Colonic mucosa (tissue), 4 donors: ENCODE results near the gene TRAPPC12. TPM values are rescaled to one million over a fixed set of nuclear protein-coding genes. Genes with fewer than 3 reads are reported as not detected.

Source experiments
- DNase-seq: peaks from one replicate; pipeline ENCODE4 v3.0.0-alpha.2; 2020
- H3K27ac ChIP-seq: fragments of 200-600 bp; one replicate; pipeline ENCODE4 v1.8.0; 2021
- H3K27me3 ChIP-seq: fragments of 200-600 bp; one replicate; pipeline ENCODE4 v1.8.0; 2021
- H3K36me3 ChIP-seq: fragments of 200-600 bp; one replicate; pipeline ENCODE4 v1.8.0; 2021
- H3K4me1 ChIP-seq: fragments of 200-600 bp; one replicate; pipeline ENCODE4 v1.8.0; 2021; ENCODE audit warnings: mild to moderate bottlenecking
- H3K4me3 ChIP-seq: fragments of 200-600 bp; one replicate; pipeline ENCODE4 v1.8.0; 2021
- H3K9ac ChIP-seq, 2 donors: one replicate each; pipeline ENCODE4 v1.7.0; 2013; ENCODE audit warnings: control low read depth in 2 of 2, low read depth in 2 of 2, low read length in 2 of 2
- H3K9me3 ChIP-seq: fragments of 200-600 bp; one replicate; pipeline ENCODE4 v1.8.0; 2021
- CTCF ChIP-seq: fragments of 200-600 bp; IDR thresholded peaks from one replicate; pipeline ENCODE4 v1.8.0; 2022; ENCODE audit warnings: antibody characterized with exemption, mild to moderate bottlenecking
- intact Hi-C: fragments of 100-400 bp; cut with DNase I; formaldehyde crosslinking; loops from one replicate; pipeline ENCODE4 v1.14.1; 2022
- total RNA-seq, 2 donors: library from RNA; stranded (reverse); fragmentation: NEBNext Ultra II Directional in 1 of 2; extraction: Animal tissue kit (Norgen Biotek cat#: 25700) in 1 of 2; gene quantifications; one replicate each; pipeline ENCODE4 v1.2.1, GENCODE V29; 2021
- donor health status: healthy.
- donor health status: DM: no; HTN: no; CAD: no.
- donor health status: DM: no; HTN: no; CAD: no.

Gene TRAPPC12
- total RNA-seq, 2 donors from 2014 or later: 59.1 to 91.5 TPM

GRCh38 chr2:3476321-3476984 is 97.0 kb downstream of the TRAPPC12 start:
- H3K9me3 ChIP-seq: no peaks in the 10 kb centered on the region
- no peak for TF ChIP-seq CTCF
- peaks cover 11% of the 10 kb centered on the region for H3K36me3 ChIP-seq
- no peak overlapping the region for H3K4me3 ChIP-seq
- no peaks in the 10 kb centered on the region for H3K27me3 ChIP-seq
- no peak for DNase-seq
- H3K27ac ChIP-seq: no peak overlapping the region
- H3K4me1 ChIP-seq: no peaks in the 10 kb centered on the region
- intact Hi-C loops: no loop called here
- no peak overlapping the region for H3K9ac ChIP-seq

DNA sequence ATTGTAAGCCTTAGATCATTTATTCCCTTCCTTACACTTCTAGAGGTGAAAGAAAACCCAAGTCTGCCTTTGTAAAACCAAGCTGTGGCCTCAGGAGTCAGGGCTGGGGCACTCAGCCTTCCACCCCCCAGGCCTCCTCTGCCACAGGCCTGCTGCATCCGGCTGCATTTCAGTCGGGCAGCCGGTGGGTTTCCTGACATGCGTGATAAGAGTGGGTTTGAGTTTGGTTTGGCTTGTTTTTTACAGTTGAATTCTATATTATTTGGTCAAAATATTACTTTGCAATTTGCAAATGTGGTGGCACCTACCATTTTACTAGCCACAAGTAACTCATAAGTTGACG is 97.5 kb downstream of the TRAPPC12 start:
- peaks cover 6% of the 10 kb centered on the region for H3K36me3 ChIP-seq
- no peak overlapping the region for H3K9ac ChIP-seq
- H3K4me1 ChIP-seq: no peaks in the 10 kb centered on the region
- H3K9me3 ChIP-seq: no peaks in the 10 kb centered on the region
- no peak for DNase-seq
- intact Hi-C loops: no loop called here
- no peak overlapping the region for H3K4me3 ChIP-seq
- no peaks in the 10 kb centered on the region for H3K27me3 ChIP-seq
- TF ChIP-seq CTCF: no peak
- H3K27ac ChIP-seq: no peak overlapping the region

DNA sequence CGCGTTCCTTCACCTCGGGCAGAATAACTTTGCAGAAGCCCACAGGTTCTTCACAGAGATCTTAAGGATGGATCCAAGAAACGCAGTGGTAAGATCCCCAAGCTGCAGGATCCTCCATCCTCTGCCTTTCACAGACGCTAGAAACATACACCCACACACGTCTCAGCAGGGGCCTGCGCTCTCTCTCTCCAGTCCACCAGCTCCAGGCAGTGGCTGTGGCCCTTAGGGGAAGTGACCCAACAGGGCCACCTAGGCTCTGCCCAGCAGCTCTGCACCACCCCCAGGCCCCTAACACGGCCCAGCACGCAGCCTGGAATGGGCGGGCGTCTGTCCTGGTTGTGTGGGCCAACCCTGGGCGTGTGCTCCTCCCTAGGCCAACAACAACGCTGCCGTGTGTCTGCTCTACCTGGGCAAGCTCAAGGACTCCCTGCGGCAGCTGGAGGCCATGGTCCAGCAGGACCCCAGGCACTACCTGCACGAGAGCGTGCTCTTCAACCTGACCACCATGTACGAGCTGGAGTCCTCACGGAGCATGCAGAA is 99.4 kb downstream of the TRAPPC12 start:
- Histone ChIP-seq H3K9ac (no peak overlapping the region), H3K4me1 (no peaks in the 10 kb centered on the region), H3K27me3 (no peaks in the 10 kb centered on the region), H3K27ac (no peak overlapping the region), H3K9me3 (no peaks in the 10 kb centered on the region), H3K4me3 (no peak overlapping the region), H3K36me3 (peaks cover 5% of the 10 kb centered on the region)
- no peak for DNase-seq
- intact Hi-C loops: no loop called here
- TF ChIP-seq CTCF: no peak

DNA sequence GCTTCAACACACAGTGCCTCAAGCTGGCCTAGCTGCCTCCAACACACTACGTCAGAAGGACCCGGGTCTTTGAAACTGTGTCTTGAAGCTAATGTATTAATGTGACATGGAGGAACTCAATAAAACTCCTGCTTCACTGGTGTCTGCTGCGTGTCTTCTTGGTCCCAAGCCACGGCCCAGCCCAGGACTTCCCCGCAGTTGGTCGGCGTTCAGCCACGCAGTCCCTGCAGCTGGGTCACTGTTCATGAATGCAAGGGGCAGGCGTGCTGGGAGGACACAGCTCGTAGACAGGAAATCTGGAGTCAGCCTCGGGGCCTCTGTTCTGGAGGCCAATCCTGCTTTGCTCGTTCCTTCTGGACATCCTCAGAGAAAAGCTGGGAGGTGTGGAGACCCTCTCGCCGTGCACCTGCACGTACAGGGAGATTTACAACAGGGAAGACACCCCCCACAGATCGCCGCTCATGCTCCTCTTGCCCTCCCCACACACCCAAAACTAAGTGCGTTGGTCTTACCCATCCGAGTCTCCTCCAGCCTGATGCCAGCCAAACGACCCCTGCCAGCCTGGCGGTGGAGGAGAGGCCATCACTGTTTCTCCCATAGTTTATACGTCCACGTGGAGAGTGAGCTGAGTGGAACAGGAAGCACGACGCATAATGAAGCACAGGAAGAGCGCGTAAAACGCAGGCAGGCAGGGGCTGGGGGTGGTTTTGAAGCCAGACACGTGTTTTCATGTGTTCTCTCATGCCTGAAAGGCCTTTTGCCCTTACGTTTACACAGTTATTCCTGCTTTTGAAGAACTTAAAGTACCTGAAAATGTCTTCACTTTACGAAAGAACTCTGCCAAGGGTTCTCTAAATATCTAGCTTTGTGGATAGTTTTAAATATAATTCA is 100.2 kb downstream of the TRAPPC12 start:
- H3K36me3 ChIP-seq: peaks cover 5% of the 10 kb centered on the region
- no peak overlapping the region for H3K9ac ChIP-seq
- intact Hi-C loops: no loop called here
- H3K27ac ChIP-seq: no peak overlapping the region
- no peaks in the 10 kb centered on the region for H3K27me3 ChIP-seq
- no peak overlapping the region for H3K4me3 ChIP-seq
- TF ChIP-seq CTCF: no peak
- no peaks in the 10 kb centered on the region for H3K4me1 ChIP-seq
- no peak for DNase-seq
- H3K9me3 ChIP-seq: no peaks in the 10 kb centered on the region

DNA sequence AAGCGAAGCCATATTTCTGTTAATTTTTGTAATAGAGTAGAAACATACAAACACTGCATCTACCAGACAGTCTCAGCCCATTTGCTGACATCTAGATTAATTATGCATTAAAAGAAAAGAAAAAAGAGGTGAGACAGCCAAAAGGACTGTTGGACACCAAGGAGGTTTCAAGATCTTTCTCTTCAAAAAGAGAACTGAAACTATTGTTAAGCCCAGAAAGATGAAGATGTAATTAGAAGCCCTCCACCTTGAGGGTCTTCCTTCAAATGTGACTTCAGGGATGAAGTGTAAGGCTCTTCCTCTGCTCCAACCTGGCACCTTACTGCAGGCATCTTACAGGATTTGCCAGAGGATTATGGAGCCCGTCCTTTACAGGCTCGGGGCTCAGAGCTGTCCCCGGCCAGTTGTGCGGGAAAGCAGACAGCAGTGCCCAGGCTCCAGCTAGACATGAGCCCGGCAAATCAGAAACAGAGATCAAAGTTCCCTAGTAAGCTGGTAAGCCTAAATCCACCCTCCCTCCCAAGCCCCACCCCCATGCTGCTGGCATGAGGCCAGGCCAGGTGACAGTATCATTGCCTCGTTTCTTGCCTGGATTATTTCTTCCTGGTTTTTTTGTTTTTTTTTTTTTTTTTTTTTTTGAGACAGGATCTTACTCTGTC is 101.0 kb downstream of the TRAPPC12 start:
- Histone ChIP-seq H3K4me3 (no peak overlapping the region), H3K36me3 (peaks cover 5% of the 10 kb centered on the region), H3K9me3 (no peaks in the 10 kb centered on the region), H3K27me3 (no peaks in the 10 kb centered on the region), H3K4me1 (no peaks in the 10 kb centered on the region), H3K9ac (no peak overlapping the region), H3K27ac (no peak overlapping the region)
- no peak for TF ChIP-seq CTCF
- intact Hi-C loops: no loop called here
- peak; percentile 97 for DNase-seq
